HL-60 (cell line): ENCODE data around the gene COL11A2.

ENCODE experiments used
- DNase-seq, 2 experiments: peaks; one replicate each; pipeline ENCODE4 v3.0.0-alpha.2; 2010 to 2020; ENCODE audit warnings: low read depth in 1 of 2, low spot score in 1 of 2
- H3K27ac ChIP-seq: fragments of 250-450 bp; sonication (Bioruptor Pico); replicated peaks from 2 replicates; pipeline ENCODE4 v1.5.1; 2020; ENCODE audit warnings: mild to moderate bottlenecking, moderate library complexity
- H3K27me3 ChIP-seq: fragments of 250-450 bp; sonication (Bioruptor Pico); 2 replicates; pipeline ENCODE4 v1.5.1; 2021; ENCODE audit warnings: mild to moderate bottlenecking, moderate library complexity; ENCODE audit not compliant: insufficient read depth, poor library complexity, severe bottlenecking
- H3K4me3 ChIP-seq: replicated peaks from 2 replicates; pipeline ENCODE4 v1.5.1; 2011; ENCODE audit warnings: mild to moderate bottlenecking, control low read depth, low read length; ENCODE audit not compliant: insufficient read depth
- CTCF ChIP-seq: IDR thresholded peaks from one replicate; pipeline ENCODE4 v1.5.1; 2011; ENCODE audit warnings: low read length, control low read depth, inconsistent platforms; ENCODE audit not compliant: insufficient read depth
- GABPA ChIP-seq: IDR thresholded peaks from 2 replicates; pipeline ENCODE4 v1.6.1; 2012; ENCODE audit warnings: low read depth
- POLR2AphosphoS5 ChIP-seq: IDR thresholded peaks from 2 replicates; pipeline ENCODE4 v1.6.1; 2012; ENCODE audit warnings: low read depth
- REST ChIP-seq: IDR thresholded peaks from 2 replicates; pipeline ENCODE4 v1.6.1; 2012; ENCODE audit warnings: low read depth; ENCODE audit not compliant: insufficient replicate concordance
- SPI1 ChIP-seq: IDR thresholded peaks from 2 replicates; pipeline ENCODE4 v1.6.1; 2012; ENCODE audit warnings: low read depth, mild to moderate bottlenecking, borderline replicate concordance

COL11A2 gene

GRCh38 chr6:33170176-33171015 is 21.9 kb downstream of the COL11A2 start:
- no peak overlapping the region for H3K27ac ChIP-seq
- TF ChIP-seq POLR2AphosphoS5: no peak
- TF ChIP-seq CTCF: no peak
- no peak for TF ChIP-seq REST
- no peak for TF ChIP-seq GABPA
- TF ChIP-seq SPI1: no peak
- DNase-seq: no peak
- no peaks in the 10 kb centered on the region for H3K27me3 ChIP-seq
- no peak overlapping the region for H3K4me3 ChIP-seq

- H3K27me3 ChIP-seq: no peaks in the 10 kb centered on the region
- DNase-seq: no peak
- H3K27ac ChIP-seq: no peak overlapping the region
- H3K4me3 ChIP-seq: no peak overlapping the region
- no peak for TF ChIP-seq CTCF
- TF ChIP-seq GABPA: no peak
- TF ChIP-seq REST: no peak
- TF ChIP-seq SPI1: no peak
Observed at GRCh38 chr6:33169291-33170175, 22.7 kb downstream of the COL11A2 start.

GRCh38 chr6:33168639-33169038 is 23.6 kb downstream of the COL11A2 start:
- TF ChIP-seq GABPA (no peak), SPI1 (no peak)
- no peak for DNase-seq
- Histone ChIP-seq H3K4me3 (no peak overlapping the region), H3K27ac (no peak overlapping the region), H3K27me3 (no peaks in the 10 kb centered on the region)

GRCh38 chr6:33168284-33168601 is 24.0 kb downstream of the COL11A2 start:
- no peaks in the 10 kb centered on the region for H3K27me3 ChIP-seq
- no peak overlapping the region for H3K27ac ChIP-seq
- DNase-seq: no peak
- no peak for TF ChIP-seq CTCF
- no peak for TF ChIP-seq SPI1
- no peak for TF ChIP-seq REST
- TF ChIP-seq GABPA: no peak
- TF ChIP-seq POLR2AphosphoS5: no peak
- H3K4me3 ChIP-seq: no peak overlapping the region
